Psoas muscle (tissue), 8 donors: ENCODE data around the gene LRP2BP. TPM values are rescaled to one million over a fixed set of nuclear protein-coding genes. Genes with fewer than 3 reads are reported as not detected.
A peak's percentile ranks its signal among the peaks of the same experiment; 100 is the strongest.

Source experiments
- ATAC-seq, 4 donors: fragments of 200-7000 bp; cut with Tn5 transposase; one replicate each; pipeline ENCODE4 v1.9.1; 2020; ENCODE audit warnings: moderate library complexity in 3 of 4, mild to moderate bottlenecking in 2 of 4
- DNase-seq, 2 donors: peaks; one replicate each; pipeline ENCODE4 v3.0.0-alpha.2; 2020
- H3K27ac ChIP-seq: fragments of 200-600 bp; one replicate; pipeline ENCODE4 v1.8.0; 2022
- H3K27me3 ChIP-seq, 3 donors: fragments of 200-600 bp in 1 of 3; one replicate each; pipeline versions ENCODE4 v1.6.1 to v1.8.0; 2013 to 2022; ENCODE audit warnings: low read length in 2 of 3, mild to moderate bottlenecking in 2 of 3, moderate library complexity in 1 of 3; ENCODE audit not compliant: insufficient read depth in 3 of 3
- H3K36me3 ChIP-seq, 2 donors: fragments of 200-600 bp in 1 of 2; one replicate each; pipeline versions ENCODE4 v1.6.1 to v1.8.0; 2013 to 2022; ENCODE audit warnings: low read depth in 1 of 2, mild to moderate bottlenecking in 1 of 2, moderate library complexity in 1 of 2; ENCODE audit not compliant: insufficient read depth in 1 of 2
- H3K4me1 ChIP-seq: fragments of 200-600 bp; one replicate; pipeline ENCODE4 v1.8.0; 2022
- H3K4me3 ChIP-seq: fragments of 200-600 bp; one replicate; pipeline ENCODE4 v1.8.0; 2022; ENCODE audit warnings: mild to moderate bottlenecking
- H3K9me3 ChIP-seq: fragments of 200-600 bp; one replicate; pipeline ENCODE4 v1.8.0; 2022
- WGBS, 3 donors: extraction: QIAGEN DNeasy Blood & Tissue Kit; methylation state at CpG; one replicate each; pipeline versions ENCODE4 v1.1.6 to v1.1.7; 2013; 5-methylcytosine and 5-hydroxymethylcytosine counted together
- intact Hi-C, 2 donors: fragments of 100-400 bp; cut with DNase I; formaldehyde crosslinking; loops; one replicate each; pipeline versions ENCODE4 v1.11.0 to v1.14.2; 2022
- polyA plus RNA-seq, 3 donors: library from polyadenylated mRNA; stranded (reverse); fragments of 200-250 nt; gene quantifications; one replicate each; pipeline ENCODE4 v1.2.3, GENCODE V29; 2013
- total RNA-seq, 4 donors: library from RNA; stranded (reverse); fragmentation: NEBNext Ultra II Directional in 2 of 4; extraction: Animal tissue kit (Norgen Biotek cat#: 25700) in 2 of 4; gene quantifications; one replicate each; pipeline versions ENCODE4 v1.2.1 to v1.2.4, GENCODE V29; 2021 to 2023
- TF ChIP-seq, protein P1 (sequence below): fragments of 200-600 bp; IDR thresholded peaks from one replicate; pipeline ENCODE4 v1.8.0; 2022; ENCODE audit warnings: antibody characterized with exemption
- donor health status: healthy with polysubstance abuse.
- donor health status: DM: no; HTN: no; CAD: no; lungs with moderate emphysema.
- donor health status: Bipolar disorder and iron deficiency.
- donor health status: healthy.
- donor health status: DM: yes; HTN: yes; CAD: no.
- donor health status: DM: no; HTN: no; CAD: no.
- donor health status: DM: no; HTN: no; CAD: no.
- donor health status: DM: yes; HTN: yes; CAD: no.

LRP2BP gene
- total and polyA plus RNA-seq, 7 donors, result 0.48 to 3.0 (median 0.93) TPM

- peak; percentile 48 to 69 (median 58) for ATAC-seq
- Histone ChIP-seq H3K36me3 (peaks cover 0 to 26% of the 10 kb centered on the region in 2 donors), H3K27me3 (no peaks in the 10 kb centered on the region), H3K4me3 (peak overlapping the region; percentile 96), H3K27ac (peak overlapping the region; percentile 96), H3K9me3 (no peaks in the 10 kb centered on the region), H3K4me1 (peaks cover 35% of the 10 kb centered on the region)
- 10 to 14% (median 13%) methylated on average over 12 to 13 of the region's 13 CpGs for WGBS, 3 donors
- intact Hi-C loops, result loop anchor here (5.0 kb wide), 1 partner anchor 42 kb away; no protein-coding TSS in a partner anchor
- TF ChIP-seq, protein P1, sequence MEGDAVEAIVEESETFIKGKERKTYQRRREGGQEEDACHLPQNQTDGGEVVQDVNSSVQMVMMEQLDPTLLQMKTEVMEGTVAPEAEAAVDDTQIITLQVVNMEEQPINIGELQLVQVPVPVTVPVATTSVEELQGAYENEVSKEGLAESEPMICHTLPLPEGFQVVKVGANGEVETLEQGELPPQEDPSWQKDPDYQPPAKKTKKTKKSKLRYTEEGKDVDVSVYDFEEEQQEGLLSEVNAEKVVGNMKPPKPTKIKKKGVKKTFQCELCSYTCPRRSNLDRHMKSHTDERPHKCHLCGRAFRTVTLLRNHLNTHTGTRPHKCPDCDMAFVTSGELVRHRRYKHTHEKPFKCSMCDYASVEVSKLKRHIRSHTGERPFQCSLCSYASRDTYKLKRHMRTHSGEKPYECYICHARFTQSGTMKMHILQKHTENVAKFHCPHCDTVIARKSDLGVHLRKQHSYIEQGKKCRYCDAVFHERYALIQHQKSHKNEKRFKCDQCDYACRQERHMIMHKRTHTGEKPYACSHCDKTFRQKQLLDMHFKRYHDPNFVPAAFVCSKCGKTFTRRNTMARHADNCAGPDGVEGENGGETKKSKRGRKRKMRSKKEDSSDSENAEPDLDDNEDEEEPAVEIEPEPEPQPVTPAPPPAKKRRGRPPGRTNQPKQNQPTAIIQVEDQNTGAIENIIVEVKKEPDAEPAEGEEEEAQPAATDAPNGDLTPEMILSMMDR, result no peak
- no peak for DNase-seq
Observed at GRCh38 chr4:185424905-185425646, 29.4 kb upstream of the LRP2BP start.

DNA sequence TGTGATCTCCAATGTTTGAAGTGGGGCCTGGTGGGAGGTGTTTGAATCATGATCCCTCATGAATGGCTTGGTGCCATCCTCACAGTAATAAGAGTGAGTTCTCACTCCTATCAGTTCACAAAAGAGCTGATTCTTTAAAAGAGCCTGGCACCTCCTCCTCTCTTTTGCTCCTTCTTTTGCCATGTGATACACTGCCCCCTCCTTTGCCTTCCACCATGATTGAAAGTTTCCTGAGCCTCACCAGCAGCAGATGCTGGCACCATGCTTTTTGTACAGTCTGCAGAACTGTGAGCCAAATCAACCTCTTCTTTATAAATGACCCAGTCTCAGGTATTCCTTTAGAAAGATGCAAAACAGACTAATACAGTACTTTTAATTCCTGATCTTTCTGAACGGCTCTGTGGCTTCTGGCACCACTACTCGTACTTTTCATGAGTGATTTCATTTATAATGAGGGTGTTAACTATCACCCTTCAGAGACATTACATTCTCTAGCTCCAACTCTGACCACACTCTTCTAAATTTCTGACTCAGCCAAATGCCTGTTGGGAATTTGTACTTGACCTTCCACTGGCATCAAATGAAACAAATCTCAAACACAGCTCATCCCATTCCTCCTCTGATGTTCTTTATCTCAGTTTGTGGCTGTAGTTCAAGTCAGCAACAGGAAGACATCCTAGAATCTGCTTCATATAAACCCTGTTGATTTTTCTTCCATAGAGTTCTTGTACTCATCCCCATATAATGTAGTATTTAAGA is 25.8 kb upstream of the LRP2BP start:
- no peak overlapping the region for H3K4me3 ChIP-seq
- ATAC-seq (no peak), DNase-seq (no peak)
- H3K4me1 ChIP-seq, result peaks cover 35% of the 10 kb centered on the region
- TF ChIP-seq, protein P1, result no peak
- intact Hi-C loops, result no loop called here
- H3K27me3 ChIP-seq, result no peaks in the 10 kb centered on the region
- H3K27ac ChIP-seq, result no peak overlapping the region
- WGBS, 3 donors, result 42 to 47% (median 45%) methylated on average over 2 of the region's 2 CpGs
- no peaks in the 10 kb centered on the region for H3K9me3 ChIP-seq
- peaks cover 4 to 55% of the 10 kb centered on the region in 2 donors for H3K36me3 ChIP-seq

- Histone ChIP-seq H3K4me3 (no peak overlapping the region), H3K9me3 (no peaks in the 10 kb centered on the region), H3K4me1 (peaks cover 6% of the 10 kb centered on the region), H3K27ac (no peak overlapping the region), H3K36me3 (peaks cover 9 to 94% of the 10 kb centered on the region in 2 donors), H3K27me3 (no peaks in the 10 kb centered on the region)
- intact Hi-C loops, result no loop called here
- no peak for DNase-seq
- ATAC-seq, result no peak
- TF ChIP-seq, protein P1, result no peak
Observed at GRCh38 chr4:185416955-185417354, 21.2 kb upstream of the LRP2BP start.

DNA sequence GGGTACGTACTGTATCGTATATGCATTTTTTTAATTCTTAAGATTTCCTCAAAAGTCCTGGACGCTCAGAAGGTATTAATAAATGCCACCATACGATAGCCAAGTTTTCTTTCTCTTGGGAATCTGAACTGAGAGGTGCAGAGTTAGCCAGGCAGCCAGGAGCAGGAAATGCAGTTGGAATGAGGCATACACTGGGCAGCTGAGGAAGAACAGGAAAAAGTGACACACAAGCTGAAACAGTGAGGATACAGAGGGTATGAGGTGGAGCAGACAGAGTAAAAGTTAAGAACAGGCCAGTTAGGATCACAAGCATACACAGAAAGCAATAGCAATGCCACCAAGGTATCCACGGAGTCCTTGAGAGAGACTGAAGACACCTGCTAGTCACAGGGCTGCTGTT is 16.7 kb upstream of the LRP2BP start:
- peak in 1 of 4 donors; percentile 32 for ATAC-seq
- no peak overlapping the region for H3K27ac ChIP-seq

More for the DNA sequence above, 16.7 kb upstream of the LRP2BP start:
- TF ChIP-seq, protein P1, result no peak
- intact Hi-C loops, result no loop called here
- no peaks in the 10 kb centered on the region for H3K27me3 ChIP-seq
- H3K4me3 ChIP-seq, result no peak overlapping the region
- H3K36me3 ChIP-seq, result peaks cover 9 to 90% of the 10 kb centered on the region in 2 donors
- DNase-seq, result no peak
- H3K9me3 ChIP-seq, result no peaks in the 10 kb centered on the region
- no peaks in the 10 kb centered on the region for H3K4me1 ChIP-seq
- 81 to 88% (median 86%) methylated on average over 5 of the region's 5 CpGs for WGBS, 3 donors
